HUES64 (cell line): ENCODE data around the gene PLSCR3. TPM values are rescaled to one million over a fixed set of nuclear protein-coding genes. Genes with fewer than 3 reads are reported as not detected.

Source experiments
- H3K27ac ChIP-seq: 2 replicates; pipeline ENCODE4 v1.7.0; 2013; ENCODE audit warnings: low read depth, low read length, inconsistent platforms
- H3K27me3 ChIP-seq: 2 replicates; pipeline ENCODE4 v1.6.1; 2013; ENCODE audit warnings: mild to moderate bottlenecking, low read length; ENCODE audit not compliant: insufficient read depth
- H3K36me3 ChIP-seq: 2 replicates; pipeline ENCODE4 v1.6.1; 2013; ENCODE audit warnings: mild to moderate bottlenecking, low read length; ENCODE audit not compliant: insufficient read depth
- H3K4me1 ChIP-seq: 2 replicates; pipeline ENCODE4 v1.6.1; 2013; ENCODE audit warnings: mild to moderate bottlenecking, low read length, moderate library complexity; ENCODE audit not compliant: insufficient read depth
- H3K4me3 ChIP-seq: 2 replicates; pipeline ENCODE4 v1.5.1; 2013; ENCODE audit warnings: mild to moderate bottlenecking, low read length, moderate library complexity
- H3K9ac ChIP-seq: 2 replicates; pipeline ENCODE4 v1.6.1; 2013; ENCODE audit warnings: mild to moderate bottlenecking, low read depth, low read length
- H3K9me3 ChIP-seq: 2 replicates; pipeline ENCODE4 v1.6.1; 2013; ENCODE audit warnings: low read depth, low read length; ENCODE audit not compliant: insufficient read depth
- WGBS: fragments of 150-250, 120-280 bp; methylation state at CpG from one replicate; pipeline ENCODE4 v1.1.7; 2013; ENCODE audit warnings: missing lambda C conversion rate; 5-methylcytosine and 5-hydroxymethylcytosine counted together
- polyA plus RNA-seq, 2 experiments: library from polyadenylated mRNA; stranded (reverse); fragments of 50-300 nt; gene quantifications; one replicate each; pipeline ENCODE4 v1.2.3, GENCODE V29; 2013

PLSCR3 gene
- polyA plus RNA-seq (2013, experiment 1 of 2): 24.8 TPM
- polyA plus RNA-seq (2013, experiment 2 of 2): 30.1 TPM

- WGBS: under 1% methylated on average over 71 of the region's 71 CpGs
- Histone ChIP-seq H3K27me3 (no peaks in the 10 kb centered on the region), H3K4me3 (peak within 1 kb of the TSS; percentile 77), H3K9ac (peak within 1 kb of the TSS; percentile 70), H3K27ac (peak within 1 kb of the TSS; percentile 78; the same call in 1 of the 2 replicates), H3K36me3 (peaks cover 26% of the 10 kb centered on the region), H3K4me1 (no peaks in the 10 kb centered on the region), H3K9me3 (no peaks in the 10 kb centered on the region)
Measured at GRCh38 chr17:7394452-7395191, at the start of gene PLSCR3. PLSCR3 (minus strand) TSS chr17:7394525; CDS start chr17:7394110, 415 bp downstream.

- Histone ChIP-seq H3K36me3 (no peaks in the 10 kb centered on the region), H3K9me3 (no peaks in the 10 kb centered on the region), H3K27me3 (peaks cover 17% of the 10 kb centered on the region), H3K4me1 (peaks cover 22% of the 10 kb centered on the region), H3K4me3 (no peak overlapping the region), H3K9ac (no peak overlapping the region), H3K27ac (no peak overlapping the region)
- 84% methylated on average over 7 of the region's 7 CpGs for WGBS
Measured at GRCh38 chr17:7443499-7444485, 49.5 kb upstream of the PLSCR3 start.

GRCh38 chr17:7442142-7442541 lies 47.8 kb upstream of the PLSCR3 start:
- no peaks in the 10 kb centered on the region for H3K9me3 ChIP-seq
- peaks cover 27% of the 10 kb centered on the region for H3K4me1 ChIP-seq
- no peak overlapping the region for H3K9ac ChIP-seq
- H3K4me3 ChIP-seq: no peak overlapping the region
- 100% methylated on average over 2 of the region's 2 CpGs for WGBS
- H3K36me3 ChIP-seq: no peaks in the 10 kb centered on the region
- peaks cover 31% of the 10 kb centered on the region for H3K27me3 ChIP-seq
- no peak overlapping the region for H3K27ac ChIP-seq

- WGBS: 37% methylated on average over 6 of the region's 7 CpGs
- Histone ChIP-seq H3K4me3 (peak overlapping the region; percentile 95), H3K4me1 (peaks cover 23% of the 10 kb centered on the region), H3K27me3 (peaks cover 35% of the 10 kb centered on the region), H3K36me3 (no peaks in the 10 kb centered on the region), H3K27ac (peak overlapping the region; percentile 96), H3K9me3 (no peaks in the 10 kb centered on the region), H3K9ac (peak overlapping the region; percentile 87)
Measured at GRCh38 chr17:7441266-7441665, 46.9 kb upstream of the PLSCR3 start.

- peak overlapping the region; percentile 95 for H3K4me3 ChIP-seq
- peaks cover 39% of the 10 kb centered on the region for H3K27me3 ChIP-seq
- H3K36me3 ChIP-seq: no peaks in the 10 kb centered on the region
- peak overlapping the region; percentile 87 for H3K9ac ChIP-seq
- WGBS: under 1% methylated on average over 12 of the region's 12 CpGs
- H3K27ac ChIP-seq: peak overlapping the region; percentile 96
- no peaks in the 10 kb centered on the region for H3K9me3 ChIP-seq
- peaks cover 22% of the 10 kb centered on the region for H3K4me1 ChIP-seq
Measured at GRCh38 chr17:7440834-7441195, 46.5 kb upstream of the PLSCR3 start.

GRCh38 chr17:7440113-7440833 lies 45.9 kb upstream of the PLSCR3 start:
- under 1% methylated on average over 46 of the region's 46 CpGs for WGBS
- Histone ChIP-seq H3K4me1 (peaks cover 22% of the 10 kb centered on the region), H3K4me3 (peak overlapping the region; percentile 95)

GRCh38 chr17:7439462-7440112 lies 45.3 kb upstream of the PLSCR3 start, which contains the start of gene FGF11:
FGF11 (plus strand) TSS chr17:7439512; CDS start chr17:7439621, 109 bp downstream.
- H3K4me1 ChIP-seq: peaks cover 21% of the 10 kb centered on the region
- H3K9me3 ChIP-seq: no peaks in the 10 kb centered on the region
- peak within 1 kb of the TSS; percentile 87 for H3K9ac ChIP-seq
- no peaks in the 10 kb centered on the region for H3K36me3 ChIP-seq
- H3K4me3 ChIP-seq: peak within 1 kb of the TSS; percentile 95
- WGBS: 2% methylated on average over 50 of the region's 50 CpGs
- H3K27ac ChIP-seq: peak within 1 kb of the TSS; percentile 96
- peaks cover 39% of the 10 kb centered on the region for H3K27me3 ChIP-seq

More at GRCh38 chr17:7440113-7440833, 45.9 kb upstream of the PLSCR3 start:
- peaks cover 39% of the 10 kb centered on the region for H3K27me3 ChIP-seq
- peak overlapping the region; percentile 87 for H3K9ac ChIP-seq
- no peaks in the 10 kb centered on the region for H3K36me3 ChIP-seq
- H3K9me3 ChIP-seq: no peaks in the 10 kb centered on the region
- peak overlapping the region; percentile 96 for H3K27ac ChIP-seq

- peaks cover 39% of the 10 kb centered on the region for H3K27me3 ChIP-seq
- WGBS: 28% methylated on average over 11 of the region's 11 CpGs
- H3K27ac ChIP-seq: no peak overlapping the region
- peak overlapping the region; percentile 95 for H3K4me3 ChIP-seq
- no peaks in the 10 kb centered on the region for H3K36me3 ChIP-seq
- no peaks in the 10 kb centered on the region for H3K9me3 ChIP-seq
- H3K9ac ChIP-seq: peak overlapping the region; percentile 50; the same call in 1 of the 2 replicates
- H3K4me1 ChIP-seq: peaks cover 16% of the 10 kb centered on the region
Measured at GRCh38 chr17:7438656-7439460, 44.5 kb upstream of the PLSCR3 start.

GRCh38 chr17:7437950-7438614 lies 43.8 kb upstream of the PLSCR3 start:
- Histone ChIP-seq H3K4me1 (peaks cover 16% of the 10 kb centered on the region), H3K9ac (peak overlapping the region; percentile 50; the same call in 1 of the 2 replicates), H3K4me3 (peak overlapping the region; percentile 95), H3K27ac (no peak overlapping the region), H3K36me3 (no peaks in the 10 kb centered on the region), H3K9me3 (no peaks in the 10 kb centered on the region), H3K27me3 (peaks cover 39% of the 10 kb centered on the region)
- WGBS: 2% methylated on average over 48 of the region's 48 CpGs
